NCI-H510A treated with DMSO at 0.1 percent for 48 hours (cell line): ENCODE results near the gene ZEB1.

Experiments
- DNase-seq: peaks from one replicate; lab custom pipeline; 2025; lab: John Stamatoyannopoulos, UW

Gene ZEB1

GRCh38 chr10:31318854-31319601 is at the start of gene ZEB1:
TSS of gene ZEB1 (plus strand) at chr10:31319216. CDS start at chr10:31319235, 19 bp downstream.
- peak; percentile 68 for DNase-seq

DNA sequence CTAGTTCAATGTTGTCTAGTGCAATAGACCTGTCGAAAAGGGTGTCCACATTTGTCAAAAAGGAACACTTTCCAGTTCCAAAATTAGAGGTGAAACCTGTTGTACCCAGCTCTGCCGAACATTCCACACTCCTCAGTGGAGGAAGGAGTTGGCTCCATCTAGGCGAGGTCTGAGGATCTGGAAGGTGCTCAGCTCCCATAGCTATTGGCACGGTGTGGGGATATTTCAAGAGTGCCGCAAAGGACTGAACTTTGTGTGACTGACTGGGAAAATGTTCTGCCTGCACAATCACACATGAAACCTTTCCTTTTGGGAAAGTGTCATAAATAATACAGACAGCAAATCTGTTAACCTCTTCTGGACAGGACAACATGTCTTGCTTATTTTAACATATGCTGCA is 48.1 kb upstream of the ZEB1 start:
- DNase-seq, result no peak

GRCh38 chr10:31272841-31273240 is 46.2 kb upstream of the ZEB1 start:
- DNase-seq, result no peak

- no peak for DNase-seq
Observed at GRCh38 chr10:31273789-31274188, 45.2 kb upstream of the ZEB1 start.

- no peak for DNase-seq
Observed at GRCh38 chr10:31274310-31274709, 44.7 kb upstream of the ZEB1 start.

DNA sequence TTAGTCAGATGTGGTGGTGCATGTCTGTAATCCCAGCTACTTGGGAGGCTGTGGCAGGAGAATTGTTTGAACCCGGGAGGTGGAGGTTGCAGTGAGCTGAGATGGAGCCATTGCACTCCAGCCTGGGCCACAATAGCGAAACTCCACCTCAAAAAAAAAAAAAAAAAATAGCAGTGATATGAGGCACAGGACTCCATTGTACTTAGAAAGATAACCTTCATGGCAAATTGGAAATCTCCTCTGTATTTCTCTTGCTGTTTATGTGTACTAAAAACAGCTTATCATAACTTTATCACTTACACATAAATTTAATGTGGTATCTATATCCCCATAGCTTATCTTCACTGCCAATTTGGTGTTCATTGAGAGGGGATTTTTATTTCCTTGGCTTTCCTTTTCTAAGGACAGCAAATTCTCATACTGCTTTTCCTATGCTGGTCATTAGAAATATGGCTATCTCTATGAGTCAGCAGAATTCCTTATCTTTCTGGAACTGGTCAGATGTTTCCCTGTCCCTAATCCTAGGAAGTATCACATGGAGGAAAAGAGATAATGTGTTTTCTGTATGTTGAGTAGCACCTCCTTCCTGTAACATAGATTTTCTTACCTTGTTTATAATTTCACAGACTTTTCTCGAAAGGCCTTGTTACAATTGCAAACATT is 40.6 kb upstream of the ZEB1 start:
- no peak for DNase-seq

GRCh38 chr10:31280972-31281371 is 38.0 kb upstream of the ZEB1 start:
- no peak for DNase-seq

GRCh38 chr10:31288001-31288400 is 31.0 kb upstream of the ZEB1 start:
- no peak for DNase-seq

GRCh38 chr10:31288962-31289361 is 30.1 kb upstream of the ZEB1 start:
- DNase-seq, result no peak

DNA sequence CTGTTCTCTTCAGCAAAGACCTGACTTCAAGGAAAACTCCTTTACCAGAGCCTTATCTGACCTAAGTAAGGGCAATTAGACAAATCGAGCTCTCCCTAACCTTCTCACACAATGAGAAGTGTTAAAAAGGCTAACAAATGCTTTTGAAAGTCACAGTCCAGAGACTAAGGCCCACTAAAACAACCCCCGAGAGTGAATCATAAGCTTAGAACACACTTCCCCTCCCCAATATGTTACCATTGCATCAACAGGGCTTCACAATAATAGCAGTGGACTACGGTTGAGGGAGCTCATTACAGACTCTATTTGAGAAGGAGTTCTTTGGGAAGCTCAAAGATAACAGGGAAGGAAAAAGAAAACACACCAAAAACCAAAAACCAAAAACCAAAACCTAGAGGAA is 28.6 kb upstream of the ZEB1 start:
- no peak for DNase-seq

DNA sequence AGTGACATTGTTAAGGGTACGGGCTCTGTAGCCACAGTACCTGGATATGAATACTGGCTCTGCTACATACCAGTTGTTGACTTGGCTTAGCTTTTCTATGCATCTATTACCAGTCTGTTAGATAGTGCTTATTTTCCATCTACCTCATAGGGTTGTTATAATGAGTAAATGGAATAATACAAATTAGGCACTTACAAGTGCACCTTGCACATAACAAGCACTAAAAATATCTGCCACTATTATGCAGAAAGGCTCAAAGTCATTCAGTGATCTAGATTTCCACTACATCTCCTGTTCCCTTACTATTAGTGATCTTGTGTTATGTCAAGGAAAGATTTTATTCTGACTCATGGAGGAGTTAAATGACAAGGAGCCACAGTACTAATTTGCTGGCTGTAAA is 27.9 kb upstream of the ZEB1 start:
- DNase-seq, result no peak

GRCh38 chr10:31294558-31294957 is 24.5 kb upstream of the ZEB1 start:
- DNase-seq, result no peak

DNA sequence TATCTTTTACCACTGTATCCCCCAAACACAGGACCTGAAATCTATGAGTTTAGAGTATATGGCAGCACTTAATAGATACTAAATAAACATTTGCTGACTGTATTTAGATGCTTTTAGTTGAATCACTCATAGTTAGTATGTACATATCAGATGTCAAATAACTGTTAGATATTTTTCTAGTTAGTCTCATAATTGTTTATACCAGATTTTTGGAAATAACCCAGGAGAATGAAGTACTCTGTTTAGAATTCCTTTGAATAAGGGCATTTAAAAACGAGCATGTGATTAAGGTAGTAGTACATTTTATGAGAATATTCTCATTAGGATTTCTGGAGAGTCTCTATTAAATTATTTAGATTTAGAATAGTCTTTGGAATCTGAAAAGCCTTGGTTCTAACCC is 22.3 kb upstream of the ZEB1 start:
- no peak for DNase-seq

GRCh38 chr10:31299119-31299518 is 19.9 kb upstream of the ZEB1 start:
- peak; percentile 13 for DNase-seq

DNA sequence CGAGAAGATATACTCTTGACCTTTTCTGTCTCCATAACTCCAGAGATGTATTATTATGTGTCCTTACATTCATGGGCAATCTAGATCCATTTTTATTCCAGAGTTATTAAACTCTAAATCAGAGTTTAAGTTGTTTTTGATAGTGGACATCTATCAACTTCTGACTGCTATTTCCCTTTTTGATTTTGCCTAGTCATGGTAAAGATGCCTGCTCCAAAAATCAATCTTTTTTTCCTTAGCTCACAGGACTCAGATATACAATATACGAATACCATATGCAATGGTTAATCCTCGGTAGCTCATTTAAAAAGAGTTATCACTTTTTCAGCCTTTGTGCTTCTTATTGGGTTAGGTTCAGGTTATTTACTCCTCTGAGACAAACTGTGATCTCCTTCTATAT is 15.8 kb upstream of the ZEB1 start:
- DNase-seq, result no peak

- no peak for DNase-seq
Observed at GRCh38 chr10:31304291-31304970, 14.6 kb upstream of the ZEB1 start.

DNA sequence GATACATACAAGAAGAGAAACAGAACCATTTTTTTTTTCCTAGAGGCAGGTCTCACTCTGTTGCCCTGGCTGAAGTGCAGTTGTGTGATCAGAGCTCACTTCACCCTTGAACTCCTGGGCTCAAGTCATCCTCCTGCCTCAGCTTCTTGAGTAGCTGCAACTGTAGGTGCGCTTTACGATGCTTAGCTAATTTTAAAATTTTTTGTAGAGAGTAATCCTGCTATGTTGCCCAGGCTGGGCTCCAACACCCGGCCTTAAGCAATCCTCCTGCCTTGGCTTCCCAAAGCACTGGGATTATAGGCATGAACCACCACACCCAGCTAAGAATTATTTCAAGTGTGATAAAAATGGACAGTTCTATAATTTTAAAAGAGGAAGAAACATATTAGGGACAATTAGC is 5.6 kb upstream of the ZEB1 start:
- no peak for DNase-seq

GRCh38 chr10:31314256-31315150 is 4.5 kb upstream of the ZEB1 start:
- DNase-seq, result no peak

- DNase-seq, result no peak
Observed at GRCh38 chr10:31315453-31315852, 3.6 kb upstream of the ZEB1 start.

DNA sequence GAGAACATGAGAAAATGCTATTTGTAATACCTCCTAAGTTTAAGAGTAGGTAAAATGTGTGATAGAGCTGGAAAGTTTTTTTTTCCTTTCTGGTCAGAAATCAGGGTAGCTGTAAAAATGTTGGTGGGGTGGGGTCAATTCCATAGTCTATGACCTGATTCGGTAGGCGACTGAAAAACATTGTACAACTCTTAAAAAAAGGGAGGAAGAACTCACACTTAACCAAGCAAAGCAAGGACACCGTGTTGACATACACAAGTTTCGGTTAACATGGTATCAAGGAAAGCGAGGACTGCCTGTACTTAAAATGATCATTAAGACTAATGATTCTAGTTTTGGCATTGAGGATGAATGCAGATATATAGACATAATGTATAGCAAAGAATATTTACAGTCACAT is 1.8 kb upstream of the ZEB1 start:
- no peak for DNase-seq

DNA sequence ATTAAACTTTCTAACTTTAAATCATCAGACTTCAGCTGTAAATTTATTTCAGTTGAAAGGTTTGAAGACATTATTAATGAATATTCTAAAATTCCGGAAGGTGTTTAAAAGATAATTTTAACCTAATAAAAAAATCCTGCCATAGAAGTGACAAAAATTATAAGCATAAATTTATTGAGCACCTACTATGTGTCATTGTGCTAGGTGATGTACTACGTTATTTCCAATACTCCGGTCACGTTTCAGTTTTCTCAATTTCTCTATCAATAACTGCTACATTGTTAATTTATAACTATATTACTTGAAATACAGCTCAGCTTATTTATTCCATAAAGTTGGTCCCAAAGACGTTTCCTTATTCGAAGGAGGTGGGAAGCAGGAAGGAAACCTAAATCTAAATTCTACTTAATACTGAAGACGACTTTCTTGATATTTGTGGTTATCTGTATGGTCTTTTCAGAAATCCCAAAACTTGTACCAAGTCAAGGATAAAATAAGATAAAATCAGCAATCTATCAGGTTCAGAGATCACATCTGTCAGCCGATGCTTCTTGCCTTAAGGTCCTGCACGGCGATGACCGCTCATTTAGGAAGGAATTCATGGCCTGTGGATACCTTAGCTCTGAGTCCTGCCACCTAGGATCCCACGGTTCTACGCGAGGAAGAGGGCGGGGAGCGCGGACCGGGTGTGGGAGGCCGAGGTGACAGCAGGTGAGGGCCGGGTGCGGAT is 1.2 kb upstream of the ZEB1 start:
- DNase-seq, result no peak
